HEK293 (cell line): ENCODE results near the gene NEGR1.

Source experiments
- CTCF ChIP-seq: fragments of 450-650 bp; formaldehyde crosslinking; IDR thresholded peaks from 2 replicates; pipeline ENCODE4 v1.5.1; 2016; ENCODE audit warnings: missing biosample characterization, missing genetic modification characterization
- GLI4 ChIP-seq: fragments of 450-650 bp; formaldehyde crosslinking; IDR thresholded peaks from 2 replicates; pipeline ENCODE4 v1.5.1; 2016; ENCODE audit warnings: missing biosample characterization, missing genetic modification characterization
- HOXA7 ChIP-seq: sonication (generic); formaldehyde crosslinking; IDR thresholded peaks from 2 replicates; pipeline ENCODE4 v1.8.1; 2022; ENCODE audit warnings: missing genetic modification reagents, borderline replicate concordance
- KLF9 ChIP-seq: fragments of 450-650 bp; formaldehyde crosslinking; IDR thresholded peaks from 2 replicates; pipeline ENCODE4 v1.5.1; 2016; ENCODE audit warnings: missing biosample characterization, missing genetic modification characterization, low read depth
- TCF7L2 ChIP-seq: IDR thresholded peaks from 2 replicates; pipeline ENCODE4 v1.6.1; 2011; ENCODE audit warnings: low read depth, mild to moderate bottlenecking, inconsistent platforms, low read length, moderate library complexity, borderline replicate concordance
- ZBTB1 ChIP-seq: fragments of 450-650 bp; formaldehyde crosslinking; IDR thresholded peaks from 2 replicates; pipeline ENCODE4 v1.5.1; 2016; ENCODE audit warnings: missing biosample characterization, missing genetic modification characterization
- ZBTB21 ChIP-seq: fragments of 450-650 bp; formaldehyde crosslinking; IDR thresholded peaks from 2 replicates; pipeline ENCODE4 v1.5.1; 2017; ENCODE audit warnings: missing biosample characterization, missing genetic modification characterization
- ZBTB7A ChIP-seq: fragments of 450-650 bp; formaldehyde crosslinking; IDR thresholded peaks from 2 replicates; pipeline ENCODE4 v1.5.1; 2016; ENCODE audit warnings: low read depth, missing biosample characterization, missing genetic modification characterization
- ZNF274 ChIP-seq, 2 experiments: fragments of 200-500 bp in 1 of 2; fragments of 450-650 bp in 1 of 2; sonication (Bioruptor generic) in 1 of 2; formaldehyde crosslinking in 1 of 2; IDR thresholded peaks; 2 replicates each; pipeline versions ENCODE4 v1.5.1 to v1.6.1; 2014 to 2016; ENCODE audit warnings: borderline replicate concordance in 1 of 2, inconsistent platforms in 1 of 2, low read length in 1 of 2, missing biosample characterization in 1 of 2, missing genetic modification characterization in 1 of 2
- ZNF433 ChIP-seq: fragments of 450-650 bp; formaldehyde crosslinking; IDR thresholded peaks from 2 replicates; pipeline ENCODE4 v1.5.1; 2016; ENCODE audit warnings: missing biosample characterization, missing genetic modification characterization, low read depth
- ZNF530 ChIP-seq: fragments of 450-650 bp; formaldehyde crosslinking; IDR thresholded peaks from 2 replicates; pipeline ENCODE4 v1.5.1; 2016; ENCODE audit warnings: low read depth, missing biosample characterization, missing genetic modification characterization
- ZNF830 ChIP-seq: fragments of 450-650 bp; IDR thresholded peaks from 2 replicates; pipeline ENCODE4 v1.5.0; 2018; ENCODE audit warnings: missing biosample characterization, missing genetic modification characterization, low read depth, mild to moderate bottlenecking, moderate library complexity
- TF ChIP-seq, protein P1 (sequence below): fragments of 450-650 bp; formaldehyde crosslinking; IDR thresholded peaks from 2 replicates; pipeline ENCODE4 v1.5.1; 2017; ENCODE audit warnings: missing biosample characterization, missing genetic modification characterization
- TF ChIP-seq, protein P2 (sequence below): fragments of 450-650 bp; formaldehyde crosslinking; IDR thresholded peaks from 2 replicates; pipeline ENCODE4 v1.5.1; 2016; ENCODE audit warnings: missing biosample characterization, missing genetic modification characterization, borderline replicate concordance

DNA sequence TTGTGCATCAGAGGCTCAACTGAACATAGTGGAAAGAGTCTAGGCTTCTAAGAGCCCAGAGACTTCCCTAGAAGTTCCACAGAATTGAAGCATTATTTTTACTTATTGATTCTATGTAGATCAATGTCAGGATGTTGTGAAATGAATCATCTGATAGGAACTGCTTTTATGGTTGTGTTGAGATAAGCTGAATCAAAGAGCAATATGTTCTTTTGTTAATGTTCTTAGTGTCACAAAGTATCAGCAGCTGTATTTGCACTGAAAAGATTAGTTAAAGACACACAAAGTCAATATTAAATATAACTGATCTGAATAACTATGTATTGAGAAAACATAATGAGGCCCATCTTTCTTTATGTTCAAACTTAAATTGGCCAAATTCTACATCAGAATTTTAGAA lies 770.8 kb downstream of the NEGR1 start:
- TF ChIP-seq ZNF433 (no peak), CTCF (tag by site-specific recombination) (no peak), ZNF274 (IDR thresholded peaks at IDR 0.05; ENCODE audit: low read length) (no peak), ZNF274 (tag by site-specific recombination; IDR thresholded peaks at IDR 0.05; ENCODE audit: borderline replicate concordance) (no peak), GLI4 (tag by site-specific recombination) (no peak), ZBTB7A (no peak), ZNF530 (tag by site-specific recombination) (no peak), ZNF830 (no peak), HOXA7 (CRISPR knock-in tag) (no peak), ZBTB21 (tag by site-specific recombination) (no peak), KLF9 (no peak), TCF7L2 (no peak), ZBTB1 (no peak)
- TF ChIP-seq, protein P1, sequence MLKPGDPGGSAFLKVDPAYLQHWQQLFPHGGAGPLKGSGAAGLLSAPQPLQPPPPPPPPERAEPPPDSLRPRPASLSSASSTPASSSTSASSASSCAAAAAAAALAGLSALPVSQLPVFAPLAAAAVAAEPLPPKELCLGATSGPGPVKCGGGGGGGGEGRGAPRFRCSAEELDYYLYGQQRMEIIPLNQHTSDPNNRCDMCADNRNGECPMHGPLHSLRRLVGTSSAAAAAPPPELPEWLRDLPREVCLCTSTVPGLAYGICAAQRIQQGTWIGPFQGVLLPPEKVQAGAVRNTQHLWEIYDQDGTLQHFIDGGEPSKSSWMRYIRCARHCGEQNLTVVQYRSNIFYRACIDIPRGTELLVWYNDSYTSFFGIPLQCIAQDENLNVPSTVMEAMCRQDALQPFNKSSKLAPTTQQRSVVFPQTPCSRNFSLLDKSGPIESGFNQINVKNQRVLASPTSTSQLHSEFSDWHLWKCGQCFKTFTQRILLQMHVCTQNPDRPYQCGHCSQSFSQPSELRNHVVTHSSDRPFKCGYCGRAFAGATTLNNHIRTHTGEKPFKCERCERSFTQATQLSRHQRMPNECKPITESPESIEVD (tag by site-specific recombination): no peak
- TF ChIP-seq, protein P2, sequence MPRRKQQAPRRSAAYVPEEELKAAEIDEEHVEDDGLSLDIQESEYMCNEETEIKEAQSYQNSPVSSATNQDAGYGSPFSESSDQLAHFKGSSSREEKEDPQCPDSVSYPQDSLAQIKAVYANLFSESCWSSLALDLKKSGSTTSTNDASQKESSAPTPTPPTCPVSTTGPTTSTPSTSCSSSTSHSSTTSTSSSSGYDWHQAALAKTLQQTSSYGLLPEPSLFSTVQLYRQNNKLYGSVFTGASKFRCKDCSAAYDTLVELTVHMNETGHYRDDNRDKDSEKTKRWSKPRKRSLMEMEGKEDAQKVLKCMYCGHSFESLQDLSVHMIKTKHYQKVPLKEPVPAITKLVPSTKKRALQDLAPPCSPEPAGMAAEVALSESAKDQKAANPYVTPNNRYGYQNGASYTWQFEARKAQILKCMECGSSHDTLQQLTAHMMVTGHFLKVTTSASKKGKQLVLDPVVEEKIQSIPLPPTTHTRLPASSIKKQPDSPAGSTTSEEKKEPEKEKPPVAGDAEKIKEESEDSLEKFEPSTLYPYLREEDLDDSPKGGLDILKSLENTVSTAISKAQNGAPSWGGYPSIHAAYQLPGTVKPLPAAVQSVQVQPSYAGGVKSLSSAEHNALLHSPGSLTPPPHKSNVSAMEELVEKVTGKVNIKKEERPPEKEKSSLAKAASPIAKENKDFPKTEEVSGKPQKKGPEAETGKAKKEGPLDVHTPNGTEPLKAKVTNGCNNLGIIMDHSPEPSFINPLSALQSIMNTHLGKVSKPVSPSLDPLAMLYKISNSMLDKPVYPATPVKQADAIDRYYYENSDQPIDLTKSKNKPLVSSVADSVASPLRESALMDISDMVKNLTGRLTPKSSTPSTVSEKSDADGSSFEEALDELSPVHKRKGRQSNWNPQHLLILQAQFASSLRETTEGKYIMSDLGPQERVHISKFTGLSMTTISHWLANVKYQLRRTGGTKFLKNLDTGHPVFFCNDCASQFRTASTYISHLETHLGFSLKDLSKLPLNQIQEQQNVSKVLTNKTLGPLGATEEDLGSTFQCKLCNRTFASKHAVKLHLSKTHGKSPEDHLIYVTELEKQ (tag by site-specific recombination): no peak
